ENCODE measurements around the gene SCMH1.

DNA sequence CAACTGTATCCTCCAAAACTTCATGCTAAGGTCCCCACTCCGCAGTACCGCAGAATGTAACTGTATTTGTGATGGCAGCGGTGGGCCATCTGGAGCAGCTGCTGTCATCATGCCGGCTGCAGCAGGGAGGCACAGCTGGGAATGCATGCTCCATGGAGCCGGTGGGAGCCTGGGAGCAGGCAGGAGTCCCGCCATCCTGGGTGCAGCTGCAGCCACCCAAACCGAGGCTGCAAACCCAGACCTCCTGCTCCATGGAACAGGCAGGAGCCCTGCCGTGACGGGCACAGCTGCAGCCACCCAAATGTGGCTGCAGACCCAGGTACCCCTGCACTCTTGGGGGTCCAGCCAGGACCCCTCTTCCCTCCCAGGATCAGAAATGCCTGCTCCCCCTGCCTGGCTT lies 80.3 kb downstream of the SCMH1 start:
- TF ChIP-seq EP300 (IDR thresholded peaks at IDR 0.05): no peak
- no peak for TF ChIP-seq POLR2A (IDR thresholded peaks at IDR 0.05)
- TF ChIP-seq, protein P1, sequence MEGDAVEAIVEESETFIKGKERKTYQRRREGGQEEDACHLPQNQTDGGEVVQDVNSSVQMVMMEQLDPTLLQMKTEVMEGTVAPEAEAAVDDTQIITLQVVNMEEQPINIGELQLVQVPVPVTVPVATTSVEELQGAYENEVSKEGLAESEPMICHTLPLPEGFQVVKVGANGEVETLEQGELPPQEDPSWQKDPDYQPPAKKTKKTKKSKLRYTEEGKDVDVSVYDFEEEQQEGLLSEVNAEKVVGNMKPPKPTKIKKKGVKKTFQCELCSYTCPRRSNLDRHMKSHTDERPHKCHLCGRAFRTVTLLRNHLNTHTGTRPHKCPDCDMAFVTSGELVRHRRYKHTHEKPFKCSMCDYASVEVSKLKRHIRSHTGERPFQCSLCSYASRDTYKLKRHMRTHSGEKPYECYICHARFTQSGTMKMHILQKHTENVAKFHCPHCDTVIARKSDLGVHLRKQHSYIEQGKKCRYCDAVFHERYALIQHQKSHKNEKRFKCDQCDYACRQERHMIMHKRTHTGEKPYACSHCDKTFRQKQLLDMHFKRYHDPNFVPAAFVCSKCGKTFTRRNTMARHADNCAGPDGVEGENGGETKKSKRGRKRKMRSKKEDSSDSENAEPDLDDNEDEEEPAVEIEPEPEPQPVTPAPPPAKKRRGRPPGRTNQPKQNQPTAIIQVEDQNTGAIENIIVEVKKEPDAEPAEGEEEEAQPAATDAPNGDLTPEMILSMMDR (IDR thresholded peaks at IDR 0.05): no peak
